Measurements from ENCODE around the gene HCFC2.

The HCFC2 gene

GRCh38 chr12:104121001-104121400 is 56.7 kb downstream of the HCFC2 start:
- no peak for DNase-seq

- no peak for DNase-seq
These were observed 58.0 kb downstream of the HCFC2 start for GRCh38 chr12:104122298-104122697.

- DNase-seq, result no peak
These were observed 62.2 kb downstream of the HCFC2 start for GRCh38 chr12:104126548-104126947.

GRCh38 chr12:104130760-104131159 is 66.4 kb downstream of the HCFC2 start:
- no peak for DNase-seq

- DNase-seq, result no peak
These were observed 67.3 kb downstream of the HCFC2 start for GRCh38 chr12:104131609-104132008.

- peak in 3 of 56 donors; percentile 2 to 11 (median 7) for DNase-seq
These were observed 68.1 kb downstream of the HCFC2 start for GRCh38 chr12:104132351-104132956.

GRCh38 chr12:104133321-104133720 is 69.0 kb downstream of the HCFC2 start:
- DNase-seq, result no peak

GRCh38 chr12:104133866-104134265 is 69.5 kb downstream of the HCFC2 start:
- no peak for DNase-seq

GRCh38 chr12:104134882-104135281 is 70.6 kb downstream of the HCFC2 start:
- DNase-seq, result no peak

GRCh38 chr12:104136577-104136976 is 72.2 kb downstream of the HCFC2 start:
- no peak for DNase-seq

- DNase-seq, result peak in 26 of 56 donors; percentile 2 to 41 (median 17)
These were observed 72.9 kb downstream of the HCFC2 start for GRCh38 chr12:104137001-104137901.

GRCh38 chr12:104137902-104138796 is 73.8 kb downstream of the HCFC2 start, which contains the start of gene NFYB:
TSS of gene NFYB (minus strand) at chr12:104138210. CDS start at chr12:104135453, 2,757 bp downstream.
- DNase-seq, result peak; percentile 36 to 97 (median 91)

- peak in 15 of 56 donors; percentile 7 to 60 (median 29) for DNase-seq
These were observed 74.4 kb downstream of the HCFC2 start for GRCh38 chr12:104138797-104139152.

GRCh38 chr12:104142543-104142942 is 78.2 kb downstream of the HCFC2 start:
- no peak for DNase-seq

- DNase-seq, result no peak
These were observed 78.7 kb downstream of the HCFC2 start for GRCh38 chr12:104143002-104143401.

GRCh38 chr12:104143918-104144317 is 79.6 kb downstream of the HCFC2 start:
- DNase-seq, result no peak

- no peak for DNase-seq
These were observed 83.0 kb downstream of the HCFC2 start for GRCh38 chr12:104147346-104147745.

GRCh38 chr12:104150416-104150815 is 86.1 kb downstream of the HCFC2 start:
- DNase-seq, result no peak

- DNase-seq, result no peak
These were observed 88.4 kb downstream of the HCFC2 start for GRCh38 chr12:104152685-104153241.

- DNase-seq, result no peak
These were observed 90.0 kb downstream of the HCFC2 start for GRCh38 chr12:104154286-104154685.

GRCh38 chr12:104154806-104155205 is 90.5 kb downstream of the HCFC2 start:
- DNase-seq, result no peak

Measured in amygdala (tissue), 56 donors.